ENCODE results near the gene SDCCAG8. TPM values are rescaled to one million over a fixed set of nuclear protein-coding genes. Genes with fewer than 3 reads are reported as not detected.
A peak's percentile ranks its signal among the peaks of the same experiment; 100 is the strongest.

SDCCAG8 gene
- total and polyA plus RNA-seq, 2 donors from 2014 or later: 29.6 to 53.2 TPM

DNA sequence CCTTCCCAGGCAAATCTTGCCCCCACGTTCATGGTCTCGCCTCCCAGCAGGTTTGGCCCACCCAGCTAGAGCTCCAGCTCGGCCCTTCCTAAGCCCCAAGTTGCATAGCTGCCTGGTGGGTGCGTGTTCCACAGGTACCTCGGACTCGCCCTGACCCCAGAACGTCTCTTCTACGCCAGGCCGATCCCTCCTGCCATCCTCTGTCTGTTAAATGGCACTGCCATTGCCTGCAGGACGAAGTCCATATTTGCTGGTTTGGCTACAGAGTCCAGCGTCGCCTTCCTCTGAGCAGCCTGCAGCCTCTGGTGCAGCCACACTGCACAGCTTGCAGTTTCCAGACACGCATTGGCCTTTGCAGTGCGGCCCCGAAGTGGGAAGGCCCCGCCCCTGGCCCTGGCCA, 228.1 kb downstream of the SDCCAG8 start:
- peaks cover 0 to 3% (median 0%) of the 10 kb centered on the region in 3 donors for H3K4me1 ChIP-seq (ENCODE audit: control insufficient read depth in 2 of 3, insufficient read depth in 2 of 3, low read depth in 1 of 3, low read length in 3 of 3)
- DNase-seq (no peak), FAIRE-seq (no peak)
- no peaks in the 10 kb centered on the region for H3K36me3 ChIP-seq (ENCODE audit: control insufficient read depth in 2 of 3, insufficient read depth in 3 of 3, low read length in 3 of 3)
- H3K4me3 ChIP-seq (ENCODE audit: low read length in 3 of 3): no peak overlapping the region
- H3K9me3 ChIP-seq (ENCODE audit: control insufficient read depth in 2 of 3, insufficient read depth in 1 of 3, low read length in 3 of 3): no peaks in the 10 kb centered on the region
- no peak overlapping the region for H3K9ac ChIP-seq (ENCODE audit: low read length in 3 of 3)
- no peaks in the 10 kb centered on the region for H3K27me3 ChIP-seq (ENCODE audit: control insufficient read depth, insufficient read depth, low read length)
- H3K27ac ChIP-seq (ENCODE audit: low read depth in 2 of 2, low read length in 2 of 2): no peak overlapping the region
- TF ChIP-seq, protein P1, sequence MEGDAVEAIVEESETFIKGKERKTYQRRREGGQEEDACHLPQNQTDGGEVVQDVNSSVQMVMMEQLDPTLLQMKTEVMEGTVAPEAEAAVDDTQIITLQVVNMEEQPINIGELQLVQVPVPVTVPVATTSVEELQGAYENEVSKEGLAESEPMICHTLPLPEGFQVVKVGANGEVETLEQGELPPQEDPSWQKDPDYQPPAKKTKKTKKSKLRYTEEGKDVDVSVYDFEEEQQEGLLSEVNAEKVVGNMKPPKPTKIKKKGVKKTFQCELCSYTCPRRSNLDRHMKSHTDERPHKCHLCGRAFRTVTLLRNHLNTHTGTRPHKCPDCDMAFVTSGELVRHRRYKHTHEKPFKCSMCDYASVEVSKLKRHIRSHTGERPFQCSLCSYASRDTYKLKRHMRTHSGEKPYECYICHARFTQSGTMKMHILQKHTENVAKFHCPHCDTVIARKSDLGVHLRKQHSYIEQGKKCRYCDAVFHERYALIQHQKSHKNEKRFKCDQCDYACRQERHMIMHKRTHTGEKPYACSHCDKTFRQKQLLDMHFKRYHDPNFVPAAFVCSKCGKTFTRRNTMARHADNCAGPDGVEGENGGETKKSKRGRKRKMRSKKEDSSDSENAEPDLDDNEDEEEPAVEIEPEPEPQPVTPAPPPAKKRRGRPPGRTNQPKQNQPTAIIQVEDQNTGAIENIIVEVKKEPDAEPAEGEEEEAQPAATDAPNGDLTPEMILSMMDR (IDR thresholded peaks at IDR 0.05; ENCODE audit: borderline replicate concordance, extremely low read depth, insufficient read depth): no peak
- intact Hi-C loops (cut with DNase I): no loop called here

DNA sequence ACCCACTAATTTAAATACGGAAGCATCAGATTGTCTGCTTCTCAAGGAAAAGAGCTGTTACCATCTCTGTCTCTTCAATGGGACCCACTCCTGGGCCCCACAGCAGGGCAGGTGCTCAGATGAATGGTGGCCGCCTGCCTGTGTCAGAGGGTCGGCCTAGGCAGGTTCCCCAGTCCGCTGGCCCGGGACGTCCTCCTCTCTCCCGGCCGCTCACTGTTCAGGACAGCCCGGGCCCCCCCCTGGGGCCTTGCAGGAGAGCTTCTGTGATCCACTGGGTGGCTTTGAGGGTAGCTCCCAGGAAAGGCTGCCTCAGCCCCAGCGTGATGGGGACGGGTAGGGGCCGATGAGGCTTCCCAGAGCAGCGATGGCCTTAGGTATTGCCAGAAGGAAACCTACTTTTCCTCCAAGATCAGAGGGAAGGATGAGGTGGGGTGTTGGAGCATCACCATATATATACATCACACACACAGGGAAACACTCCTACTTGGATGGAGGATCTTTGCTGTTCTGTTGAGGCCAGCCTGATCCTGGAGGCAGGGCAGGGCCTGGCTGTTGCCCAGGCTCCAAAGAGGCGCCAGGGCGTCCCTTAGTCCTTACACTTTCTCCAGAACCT, 231.3 kb downstream of the SDCCAG8 start:
- intact Hi-C loops (cut with DNase I): no loop called here
- Histone ChIP-seq H3K9ac (ENCODE audit: low read length in 3 of 3) (no peak overlapping the region), H3K36me3 (ENCODE audit: control insufficient read depth in 2 of 3, insufficient read depth in 3 of 3, low read length in 3 of 3) (no peaks in the 10 kb centered on the region), H3K4me3 (ENCODE audit: low read length in 3 of 3) (no peak overlapping the region), H3K4me1 (ENCODE audit: control insufficient read depth in 2 of 3, insufficient read depth in 2 of 3, low read depth in 1 of 3, low read length in 3 of 3) (peaks cover 0 to 3% (median 0%) of the 10 kb centered on the region in 3 donors), H3K9me3 (ENCODE audit: control insufficient read depth in 2 of 3, insufficient read depth in 1 of 3, low read length in 3 of 3) (no peaks in the 10 kb centered on the region), H3K27me3 (ENCODE audit: control insufficient read depth, insufficient read depth, low read length) (no peaks in the 10 kb centered on the region), H3K27ac (ENCODE audit: low read depth in 2 of 2, low read length in 2 of 2) (no peak overlapping the region)
- no peak for DNase-seq
- FAIRE-seq: no peak
- TF ChIP-seq, protein P1 (IDR thresholded peaks at IDR 0.05; ENCODE audit: borderline replicate concordance, extremely low read depth, insufficient read depth): no peak

DNA sequence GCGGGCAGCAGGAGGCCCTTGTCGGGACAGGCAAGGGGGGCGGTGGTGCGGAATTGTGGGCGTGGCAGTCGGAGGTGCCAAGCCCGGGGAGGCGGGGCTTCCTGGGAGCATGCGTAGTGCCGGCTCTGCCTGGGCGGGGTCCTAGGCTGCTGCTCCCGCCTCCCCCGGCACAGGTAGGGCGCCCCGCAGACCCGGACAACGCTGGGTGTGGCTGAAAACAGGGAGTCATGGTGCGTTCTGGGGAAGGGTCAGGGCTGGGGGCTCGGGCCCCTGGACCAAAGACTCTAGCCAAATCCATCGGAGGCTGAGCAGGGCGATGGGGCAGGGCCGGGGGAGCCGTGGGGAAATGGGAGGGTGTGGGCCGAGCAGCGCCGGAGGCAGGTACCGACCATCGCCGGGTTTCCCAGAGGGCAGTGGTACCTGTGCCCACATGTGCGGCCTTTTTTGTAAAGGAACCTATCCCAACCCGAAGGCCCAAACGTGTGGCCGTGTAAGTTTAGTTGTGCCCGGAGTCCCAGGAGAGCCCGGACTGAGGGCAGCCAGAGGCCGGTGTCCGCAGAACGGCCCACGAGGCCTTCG, 231.9 kb downstream of the SDCCAG8 start:
- TF ChIP-seq, protein P1 (IDR thresholded peaks at IDR 0.05; ENCODE audit: borderline replicate concordance, extremely low read depth, insufficient read depth): no peak
- intact Hi-C loops (cut with DNase I): no loop called here
- H3K27me3 ChIP-seq (ENCODE audit: control insufficient read depth, insufficient read depth, low read length): no peaks in the 10 kb centered on the region
- no peaks in the 10 kb centered on the region for H3K4me1 ChIP-seq (ENCODE audit: control insufficient read depth in 2 of 3, insufficient read depth in 2 of 3, low read depth in 1 of 3, low read length in 3 of 3)
- H3K36me3 ChIP-seq (ENCODE audit: control insufficient read depth in 2 of 3, insufficient read depth in 3 of 3, low read length in 3 of 3): no peaks in the 10 kb centered on the region
- H3K9me3 ChIP-seq (ENCODE audit: control insufficient read depth in 2 of 3, insufficient read depth in 1 of 3, low read length in 3 of 3): no peaks in the 10 kb centered on the region
- no peak overlapping the region for H3K9ac ChIP-seq (ENCODE audit: low read length in 3 of 3)
- DNase-seq (peak in 1 of 5 donors; percentile 34), FAIRE-seq (no peak)
- no peak overlapping the region for H3K4me3 ChIP-seq (ENCODE audit: low read length in 3 of 3)
- H3K27ac ChIP-seq (ENCODE audit: low read depth in 2 of 2, low read length in 2 of 2): no peak overlapping the region

Measured in kidney (tissue), 14 donors.